H1 (cell line): ENCODE measurements around the gene MRTFB. TPM values are rescaled to one million over a fixed set of nuclear protein-coding genes. Genes with fewer than 3 reads are reported as not detected.

Experiments used
- CTCF ChIA-PET: fragments of 300-600 bp; sonication (Branson Sonifier 250); formaldehyde crosslinking; loops from one replicate; lab custom pipeline; 2021; ENCODE audit not compliant: partially characterized antibody; lab: Charles Lee
- POLR2A ChIA-PET: fragments of 300-600 bp; sonication (Branson Sonifier 250); formaldehyde crosslinking; loops from one replicate; lab custom pipeline; 2021; ENCODE audit warnings: inconsistent platforms; ENCODE audit not compliant: partially characterized antibody; lab: Charles Lee
- DNase-seq, 2 experiments: peaks; one replicate each; pipeline versions ENCODE4 v3.0.0 to v3.0.0-alpha.2; 2010 to 2022; ENCODE audit warnings: low spot score in 2 of 2, low read depth in 1 of 2, mixed read lengths in 1 of 2
- FAIRE-seq: peaks from 2 replicates; lab custom pipeline; 2011; peaks lifted over from hg19 to GRCh38; lab: Jason Lieb, UNC
- H2AFZ ChIP-seq: 2 replicates; pipeline ENCODE4 v1.8.1; 2012; ENCODE audit warnings: low read length, inconsistent platforms
- H2AK5ac ChIP-seq: 2 replicates; pipeline ENCODE4 v1.6.1; 2013; ENCODE audit warnings: low read depth, low read length
- H2BK120ac ChIP-seq: replicated peaks from 2 replicates; pipeline ENCODE3; 2013; ENCODE audit warnings: low read depth, low read length, inconsistent platforms
- H2BK12ac ChIP-seq: 2 replicates; pipeline ENCODE4 v1.6.1; 2013; ENCODE audit warnings: low read depth, low read length
- H2BK15ac ChIP-seq: 2 replicates; pipeline ENCODE4 v1.6.1; 2013; ENCODE audit warnings: low read length
- H2BK20ac ChIP-seq: 2 replicates; pipeline ENCODE4 v1.6.1; 2013; ENCODE audit warnings: low read length
- H2BK5ac ChIP-seq: 2 replicates; pipeline ENCODE4 v1.6.1; 2013; ENCODE audit warnings: low read depth, low read length
- H3K14ac ChIP-seq: 2 replicates; pipeline ENCODE4 v1.6.1; 2013; ENCODE audit warnings: inconsistent platforms; ENCODE audit not compliant: insufficient read length
- H3K18ac ChIP-seq: 2 replicates; pipeline ENCODE4 v1.6.1; 2013; ENCODE audit warnings: low read length; ENCODE audit errors: extremely low read depth
- H3K23ac ChIP-seq: 2 replicates; pipeline ENCODE4 v1.6.1; 2013; ENCODE audit warnings: inconsistent platforms; ENCODE audit not compliant: insufficient read length
- H3K23me2 ChIP-seq: 2 replicates; pipeline ENCODE4 v1.6.1; 2013; ENCODE audit warnings: low read depth, low read length
- H3K27ac ChIP-seq: 2 replicates; pipeline ENCODE4 v1.6.1; 2011; ENCODE audit warnings: low read depth, low read length, inconsistent platforms
- H3K27me3 ChIP-seq, 4 experiments: replicated peaks in 1 of 4; 1 replicate in 1 of 4; 2 replicates in 3 of 4; pipeline versions ENCODE4 v1.6.1 to v1.8.1; 2011 to 2013; ENCODE audit warnings: low read length in 3 of 4, mild to moderate bottlenecking in 3 of 4, inconsistent platforms in 2 of 4, mixed read lengths in 2 of 4, moderate library complexity in 1 of 4; ENCODE audit not compliant: control insufficient read depth in 3 of 4, insufficient read depth in 3 of 4; ENCODE audit errors: extremely low read depth in 1 of 4
- H3K36me3 ChIP-seq, 4 experiments: 2 replicates each; pipeline versions ENCODE4 v1.6.1 to v1.8.1; 2011 to 2013; ENCODE audit warnings: mild to moderate bottlenecking in 4 of 4, low read length in 3 of 4, moderate library complexity in 2 of 4, control low read depth in 1 of 4, inconsistent platforms in 1 of 4; ENCODE audit not compliant: insufficient read depth in 4 of 4, control insufficient read depth in 2 of 4
- H3K4ac ChIP-seq: replicated peaks from 2 replicates; pipeline ENCODE3; 2013; ENCODE audit warnings: low read length, low read depth, mixed read lengths, inconsistent platforms; ENCODE audit not compliant: insufficient read length
- H3K4me1 ChIP-seq, 4 experiments: replicated peaks in 1 of 4; 1 replicate in 1 of 4; 2 replicates in 3 of 4; pipeline versions ENCODE4 v1.6.1 to v1.8.1; 2011 to 2013; ENCODE audit warnings: low read length in 3 of 4, inconsistent platforms in 2 of 4, mixed read lengths in 1 of 4; ENCODE audit not compliant: insufficient read depth in 4 of 4, control insufficient read depth in 3 of 4
- H3K4me2 ChIP-seq, 2 experiments: 2 replicates each; pipeline versions ENCODE4 v1.6.1 to v1.8.1; 2011 to 2013; ENCODE audit warnings: low read depth in 2 of 2, low read length in 2 of 2, control low read depth in 1 of 2, inconsistent platforms in 1 of 2, mild to moderate bottlenecking in 1 of 2; ENCODE audit not compliant: insufficient read depth in 1 of 2
- H3K4me3 ChIP-seq, 4 experiments: fragments of 200-600, 300-600 bp in 1 of 4; sonication (generic), shearing (Covaris generic), sonication (Bioruptor Twin) in 1 of 4; 2 replicates each; pipeline versions ENCODE4 v1.5.1 to v1.8.1; 2011 to 2016; ENCODE audit warnings: low read length in 4 of 4, low read depth in 3 of 4, control low read depth in 2 of 4, inconsistent platforms in 2 of 4, mild to moderate bottlenecking in 2 of 4, mixed read lengths in 1 of 4, moderate library complexity in 1 of 4; ENCODE audit not compliant: insufficient read depth in 2 of 4; ENCODE audit errors: extremely low read depth in 1 of 4
- H3K56ac ChIP-seq: replicated peaks from 2 replicates; pipeline ENCODE3; 2013; ENCODE audit warnings: low read depth, mild to moderate bottlenecking, mixed read lengths, low read length, inconsistent platforms; ENCODE audit not compliant: insufficient read length
- H3K79me1 ChIP-seq: 2 replicates; pipeline ENCODE4 v1.6.1; 2013; ENCODE audit warnings: low read depth, low read length, control low read depth
- H3K79me2 ChIP-seq, 2 experiments: 2 replicates each; pipeline versions ENCODE4 v1.6.1 to v1.8.1; 2012 to 2013; ENCODE audit warnings: low read length in 2 of 2, mild to moderate bottlenecking in 2 of 2, inconsistent platforms in 1 of 2; ENCODE audit not compliant: insufficient read depth in 2 of 2, control insufficient read depth in 1 of 2
- H3K9ac ChIP-seq, 4 experiments: replicated peaks in 1 of 4; 1 replicate in 1 of 4; 2 replicates in 3 of 4; pipeline versions ENCODE4 v1.6.1 to v1.8.1; 2011 to 2013; ENCODE audit warnings: low read depth in 3 of 4, low read length in 3 of 4, control low read depth in 2 of 4, mild to moderate bottlenecking in 2 of 4, moderate library complexity in 2 of 4, inconsistent platforms in 1 of 4; ENCODE audit errors: extremely low read depth in 1 of 4
- H3K9me3 ChIP-seq, 2 experiments: 2 replicates each; pipeline versions ENCODE4 v1.6.1 to v1.8.1; 2012 to 2013; ENCODE audit warnings: mild to moderate bottlenecking in 2 of 2, moderate library complexity in 2 of 2, control low read depth in 1 of 2, inconsistent platforms in 1 of 2, low read depth in 1 of 2, low read length in 1 of 2, mixed read lengths in 1 of 2; ENCODE audit not compliant: insufficient read depth in 2 of 2
- H4K20me1 ChIP-seq, 2 experiments: replicated peaks in 1 of 2; 2 replicates each; pipeline versions ENCODE3 to v1.8.1; 2011 to 2013; ENCODE audit warnings: inconsistent platforms in 2 of 2, low read length in 2 of 2, mild to moderate bottlenecking in 1 of 2; ENCODE audit not compliant: insufficient read depth in 2 of 2, control insufficient read depth in 1 of 2
- H4K5ac ChIP-seq: 2 replicates; pipeline ENCODE4 v1.6.1; 2013; ENCODE audit warnings: low read length, low read depth, mixed read lengths, inconsistent platforms; ENCODE audit not compliant: insufficient read length
- H4K8ac ChIP-seq: 2 replicates; pipeline ENCODE4 v1.8.0; 2013; ENCODE audit warnings: mild to moderate bottlenecking, moderate library complexity, low read length, inconsistent platforms; ENCODE audit not compliant: insufficient read depth; ENCODE audit errors: extremely low read depth
- H4K91ac ChIP-seq: replicated peaks from 2 replicates; pipeline ENCODE3; 2013; ENCODE audit warnings: low read length, mixed read lengths, inconsistent platforms; ENCODE audit not compliant: insufficient read length
- EP300 ChIP-seq, 2 experiments: IDR thresholded peaks; 1 replicate in 1 of 2; 2 replicates in 1 of 2; pipeline ENCODE4 v1.6.1; 2011 to 2012; ENCODE audit warnings: low read depth in 2 of 2, low read length in 2 of 2, mild to moderate bottlenecking in 2 of 2, borderline replicate concordance in 1 of 2, inconsistent platforms in 1 of 2, moderate library complexity in 1 of 2
- KDM4A ChIP-seq: IDR thresholded peaks from one replicate; pipeline ENCODE4 v1.7.1; 2012; ENCODE audit warnings: low read depth, mild to moderate bottlenecking, moderate library complexity, low read length, inconsistent platforms; ENCODE audit not compliant: severe bottlenecking
- RNF2 ChIP-seq: fragments of 200-900, 300-1000 bp; sonication (generic); IDR thresholded peaks from 2 replicates; pipeline ENCODE4 v1.7.1; 2016; ENCODE audit warnings: borderline replicate concordance, low read depth, mild to moderate bottlenecking, antibody characterized with exemption, low read length; ENCODE audit not compliant: poor library complexity, severe bottlenecking; ENCODE audit errors: missing control alignments
- TBP ChIP-seq: IDR thresholded peaks from 2 replicates; pipeline ENCODE4 v1.6.1; 2011; ENCODE audit warnings: low read depth, low read length, improper control_type of control experiment
- TEAD4 ChIP-seq: IDR thresholded peaks from 2 replicates; pipeline ENCODE4 v1.6.1; 2012; ENCODE audit warnings: low read depth, low read length, inconsistent platforms, mixed read lengths
- YY1 ChIP-seq: IDR thresholded peaks from 2 replicates; pipeline ENCODE4 v1.6.1; 2011; ENCODE audit warnings: low read depth, mild to moderate bottlenecking, low read length
- ZNF274 ChIP-seq: IDR thresholded peaks from 2 replicates; pipeline ENCODE4 v1.7.0; 2012; ENCODE audit warnings: low read length, borderline replicate concordance; ENCODE audit errors: extremely low read depth
- WGBS, 2 experiments: shearing (Covaris generic) in 1 of 2; methylation state at CpG; one replicate each; pipeline versions ENCODE4 v1.1.6 to v1.1.7; 2013 to 2015; ENCODE audit warnings: low lambda C conversion rate in 2 of 2, mixed read lengths in 2 of 2, inconsistent platforms in 1 of 2, low coverage in 1 of 2, missing lambda C conversion rate in 1 of 2; ENCODE audit not compliant: insufficient replicate concordance in 2 of 2, insufficient coverage in 1 of 2, insufficient read length in 1 of 2; ENCODE audit errors: extremely low coverage in 1 of 2, missing lambda C conversion rate in 1 of 2; 5-methylcytosine and 5-hydroxymethylcytosine counted together
- polyA plus RNA-seq, 7 experiments: library from polyadenylated mRNA; depleted of rRNA in 3 of 7; stranded (reverse) in 5 of 7; unstranded in 2 of 7; fragments of >200 nt in 5 of 7; fragments of 200-250 nt in 2 of 7; gene quantifications; 1 replicate in 5 of 7; 2 replicates in 1 of 7; 4 replicates in 1 of 7; pipeline versions ENCODE4 v1.2.1 to v1.2.3, GENCODE V29; 2011 to 2013; ENCODE audit warnings: missing spikeins in 2 of 7, mixed read lengths in 2 of 7
- total RNA-seq: library from RNA; stranded (reverse); fragmentation: NEBNext Ultra II Directional; extraction: Animal tissue kit (Norgen Biotek cat#: 25700); gene quantifications from 2 replicates; pipeline ENCODE4 v1.2.1, GENCODE V29; 2021
- TF ChIP-seq, protein P1 (sequence below): IDR thresholded peaks from 2 replicates; pipeline ENCODE4 v1.6.1; 2012; ENCODE audit warnings: low read length, inconsistent platforms
- TF ChIP-seq, protein P2 (sequence below): IDR thresholded peaks from 2 replicates; pipeline ENCODE4 v1.6.1; 2011; ENCODE audit warnings: low read length, improper control_type of control experiment

Gene MRTFB
- total and polyA plus RNA-seq, 2 of the 8 experiments (the other 6 are each of a cell fraction or from before 2014, with no cell fraction given): 13.5 to 34.9 TPM

DNA sequence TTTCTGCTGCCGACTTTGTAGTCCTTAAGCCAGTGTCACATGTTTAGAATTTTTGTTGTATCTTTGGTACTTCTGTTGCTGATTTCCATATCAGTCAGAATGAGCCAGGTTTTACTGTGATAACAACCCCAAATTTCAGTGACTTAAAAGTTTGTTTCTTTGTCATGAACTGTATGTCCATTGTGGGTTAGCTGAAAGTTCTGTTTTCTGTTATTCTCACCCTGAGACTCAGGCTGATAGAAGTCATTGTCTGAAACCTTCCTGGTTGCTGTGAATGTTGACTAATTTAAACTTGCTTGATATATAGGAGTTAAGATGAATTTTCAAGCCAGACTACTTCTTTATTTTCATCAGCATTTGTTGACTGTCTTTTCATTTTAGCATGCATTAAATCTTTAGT lies 68.8 kb downstream of the MRTFB start:
- H3K23me2 ChIP-seq: no peaks in the 10 kb centered on the region
- no peaks in the 10 kb centered on the region for H4K20me1 ChIP-seq
- no peak overlapping the region for H2BK15ac ChIP-seq
- H3K4me3 ChIP-seq: no peak overlapping the region
- DNase-seq (no peak), FAIRE-seq (no peak)
- H3K27ac ChIP-seq: no peak overlapping the region
- no peaks in the 10 kb centered on the region for H3K27me3 ChIP-seq
- H3K79me2 ChIP-seq: 0 out of 4 replicates have a peak, but pooled peaks cover 0 to 5% of the 10 kb centered on the region in 2 experiments
- H3K23ac ChIP-seq: no peak overlapping the region
- no peak overlapping the region for H2BK5ac ChIP-seq
- H2AFZ ChIP-seq: no peak overlapping the region
- no peak overlapping the region for H2BK20ac ChIP-seq
- ChIA-PET POLR2A (interaction anchor here (1.5 kb wide), 1 partner anchor 8 kb away, joined by 5 read pairs; no protein-coding TSS in a partner anchor), CTCF (no interaction called here)
- H3K14ac ChIP-seq: no peak overlapping the region
- WGBS, 2 experiments: 96% methylated on average over 1 of the region's 1 CpG; no CpG with 5 or more reads in 1 of the 2 experiments
- H2BK12ac ChIP-seq: no peak overlapping the region
- H3K9ac ChIP-seq: no peak overlapping the region
- peaks cover 2% of the 10 kb centered on the region; the same call in 1 of the 2 replicates for H3K79me1 ChIP-seq
- H3K4ac ChIP-seq: no peak overlapping the region
- H3K9me3 ChIP-seq: peaks cover 4 to 6% of the 10 kb centered on the region in 2 experiments; a peak in 3 of 4 replicates
- no peak overlapping the region for H3K18ac ChIP-seq
- H2AK5ac ChIP-seq: no peak overlapping the region
- H3K36me3 ChIP-seq: peaks cover 2 to 14% (median 7%) of the 10 kb centered on the region in 4 experiments; a peak in 5 of 8 replicates
- no peak overlapping the region for H3K56ac ChIP-seq
- no peak overlapping the region for H4K91ac ChIP-seq
- H2BK120ac ChIP-seq: no peak overlapping the region
- no peak overlapping the region for H3K4me2 ChIP-seq
- no peak overlapping the region for H4K5ac ChIP-seq
- H3K4me1 ChIP-seq: no peaks in the 10 kb centered on the region
- no peak overlapping the region for H4K8ac ChIP-seq
- TF ChIP-seq YY1: no peak
- TF ChIP-seq, protein P1, sequence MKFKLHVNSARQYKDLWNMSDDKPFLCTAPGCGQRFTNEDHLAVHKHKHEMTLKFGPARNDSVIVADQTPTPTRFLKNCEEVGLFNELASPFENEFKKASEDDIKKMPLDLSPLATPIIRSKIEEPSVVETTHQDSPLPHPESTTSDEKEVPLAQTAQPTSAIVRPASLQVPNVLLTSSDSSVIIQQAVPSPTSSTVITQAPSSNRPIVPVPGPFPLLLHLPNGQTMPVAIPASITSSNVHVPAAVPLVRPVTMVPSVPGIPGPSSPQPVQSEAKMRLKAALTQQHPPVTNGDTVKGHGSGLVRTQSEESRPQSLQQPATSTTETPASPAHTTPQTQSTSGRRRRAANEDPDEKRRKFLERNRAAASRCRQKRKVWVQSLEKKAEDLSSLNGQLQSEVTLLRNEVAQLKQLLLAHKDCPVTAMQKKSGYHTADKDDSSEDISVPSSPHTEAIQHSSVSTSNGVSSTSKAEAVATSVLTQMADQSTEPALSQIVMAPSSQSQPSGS: no peak
- no peak for TF ChIP-seq TBP
- TF ChIP-seq, protein P2, sequence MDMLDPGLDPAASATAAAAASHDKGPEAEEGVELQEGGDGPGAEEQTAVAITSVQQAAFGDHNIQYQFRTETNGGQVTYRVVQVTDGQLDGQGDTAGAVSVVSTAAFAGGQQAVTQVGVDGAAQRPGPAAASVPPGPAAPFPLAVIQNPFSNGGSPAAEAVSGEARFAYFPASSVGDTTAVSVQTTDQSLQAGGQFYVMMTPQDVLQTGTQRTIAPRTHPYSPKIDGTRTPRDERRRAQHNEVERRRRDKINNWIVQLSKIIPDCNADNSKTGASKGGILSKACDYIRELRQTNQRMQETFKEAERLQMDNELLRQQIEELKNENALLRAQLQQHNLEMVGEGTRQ: no peak
- TF ChIP-seq RNF2: no peak
- TF ChIP-seq TEAD4: no peak
- no peak for TF ChIP-seq EP300 (IDR thresholded peaks at IDR 0.05; ENCODE audit: borderline replicate concordance in 1 of 2, low read depth in 2 of 2, low read length in 2 of 2)
- TF ChIP-seq KDM4A: no peak
- no peak for TF ChIP-seq ZNF274
